BLaER1 (cell line): ENCODE measurements around the gene SLC1A7.

Experiments used
- H3K27ac ChIP-seq: shearing (Covaris generic); formaldehyde crosslinking; 2 replicates; pipeline ENCODE4 v1.8.1; 2022
- H3K27me3 ChIP-seq: shearing (Covaris generic); formaldehyde crosslinking; 2 replicates; pipeline ENCODE4 v1.8.1; 2022
- H3K36me3 ChIP-seq: shearing (Covaris generic); formaldehyde crosslinking; 2 replicates; pipeline ENCODE4 v1.8.1; 2022
- H3K4me1 ChIP-seq: shearing (Covaris generic); formaldehyde crosslinking; 2 replicates; pipeline ENCODE4 v1.8.1; 2022
- H3K4me2 ChIP-seq: shearing (Covaris generic); formaldehyde crosslinking; 2 replicates; pipeline ENCODE4 v1.8.1; 2022
- H3K4me3 ChIP-seq: shearing (Covaris generic); formaldehyde crosslinking; 2 replicates; pipeline ENCODE4 v1.8.1; 2022
- H3K9ac ChIP-seq: shearing (Covaris generic); formaldehyde crosslinking; 2 replicates; pipeline ENCODE4 v1.8.1; 2022
- H3K9me3 ChIP-seq: shearing (Covaris generic); formaldehyde crosslinking; 2 replicates; pipeline ENCODE4 v1.8.1; 2022
- H4K20me1 ChIP-seq: shearing (Covaris generic); formaldehyde crosslinking; 2 replicates; pipeline ENCODE4 v1.8.1; 2022
- Cebpa-rat ChIP-seq: shearing (Covaris generic); IDR thresholded peaks from 2 replicates; pipeline ENCODE4 v1.8.1; 2022

SLC1A7 gene

GRCh38 chr1:53162621-53163020, 20.2 kb upstream of the SLC1A7 start:
- Histone ChIP-seq H3K27ac (no peak overlapping the region), H3K36me3 (no peaks in the 10 kb centered on the region), H3K4me2 (no peak overlapping the region)

GRCh38 chr1:53160924-53161378, 18.5 kb upstream of the SLC1A7 start:
- no peaks in the 10 kb centered on the region for H3K36me3 ChIP-seq
- H3K4me1 ChIP-seq = no peaks in the 10 kb centered on the region
- no peaks in the 10 kb centered on the region for H3K9me3 ChIP-seq
- H3K4me3 ChIP-seq = no peak overlapping the region
- H3K9ac ChIP-seq = no peak overlapping the region
- H4K20me1 ChIP-seq = no peaks in the 10 kb centered on the region
- no peaks in the 10 kb centered on the region for H3K27me3 ChIP-seq
- no peak overlapping the region for H3K27ac ChIP-seq
- TF ChIP-seq Cebpa-rat = no peak
- H3K4me2 ChIP-seq = no peak overlapping the region

More at GRCh38 chr1:53162621-53163020, 20.2 kb upstream of the SLC1A7 start:
- no peak for TF ChIP-seq Cebpa-rat
- no peaks in the 10 kb centered on the region for H3K9me3 ChIP-seq
- H3K9ac ChIP-seq = no peak overlapping the region
- H3K27me3 ChIP-seq = no peaks in the 10 kb centered on the region
- H3K4me3 ChIP-seq = no peak overlapping the region
- H3K4me1 ChIP-seq = no peaks in the 10 kb centered on the region
- no peaks in the 10 kb centered on the region for H4K20me1 ChIP-seq

GRCh38 chr1:53158900-53159299, 16.5 kb upstream of the SLC1A7 start:
- H3K36me3 ChIP-seq = no peaks in the 10 kb centered on the region
- no peak for TF ChIP-seq Cebpa-rat
- H3K27me3 ChIP-seq = no peaks in the 10 kb centered on the region
- no peaks in the 10 kb centered on the region for H3K9me3 ChIP-seq
- H3K27ac ChIP-seq = no peak overlapping the region
- no peak overlapping the region for H3K9ac ChIP-seq
- H4K20me1 ChIP-seq = no peaks in the 10 kb centered on the region
- no peaks in the 10 kb centered on the region for H3K4me1 ChIP-seq
- H3K4me2 ChIP-seq = no peak overlapping the region
- no peak overlapping the region for H3K4me3 ChIP-seq

- Histone ChIP-seq H3K27me3 (no peaks in the 10 kb centered on the region), H3K4me3 (no peak overlapping the region), H4K20me1 (no peaks in the 10 kb centered on the region), H3K36me3 (no peaks in the 10 kb centered on the region), H3K4me1 (no peaks in the 10 kb centered on the region), H3K9ac (no peak overlapping the region), H3K9me3 (no peaks in the 10 kb centered on the region), H3K27ac (no peak overlapping the region), H3K4me2 (no peak overlapping the region)
- TF ChIP-seq Cebpa-rat = no peak
Measured at GRCh38 chr1:53156783-53157182, 14.3 kb upstream of the SLC1A7 start.

DNA sequence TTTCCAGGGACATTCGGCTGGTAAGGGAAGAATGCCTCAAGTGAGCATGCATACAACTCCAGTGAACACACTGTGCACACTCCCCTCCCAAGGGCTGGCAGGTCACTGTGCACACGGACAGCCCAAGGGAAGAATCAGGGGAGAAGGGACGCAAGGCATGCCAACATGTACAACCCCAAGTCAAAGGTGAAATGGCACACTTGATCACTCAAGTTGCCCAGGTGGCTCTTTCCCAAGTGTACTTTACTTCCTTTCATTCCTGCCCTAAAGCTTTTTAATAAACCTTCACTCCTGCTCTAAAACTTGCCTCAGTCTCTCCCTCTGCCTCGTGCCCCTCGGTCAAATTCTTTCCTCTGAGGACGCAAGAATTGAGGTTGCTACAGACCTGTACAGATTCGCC, 13.5 kb upstream of the SLC1A7 start:
- Histone ChIP-seq H3K4me2 (no peak overlapping the region), H3K27me3 (no peaks in the 10 kb centered on the region), H3K4me1 (no peaks in the 10 kb centered on the region), H3K9me3 (no peaks in the 10 kb centered on the region), H3K36me3 (no peaks in the 10 kb centered on the region), H3K9ac (no peak overlapping the region), H3K27ac (no peak overlapping the region), H3K4me3 (no peak overlapping the region), H4K20me1 (no peaks in the 10 kb centered on the region)
- no peak for TF ChIP-seq Cebpa-rat

DNA sequence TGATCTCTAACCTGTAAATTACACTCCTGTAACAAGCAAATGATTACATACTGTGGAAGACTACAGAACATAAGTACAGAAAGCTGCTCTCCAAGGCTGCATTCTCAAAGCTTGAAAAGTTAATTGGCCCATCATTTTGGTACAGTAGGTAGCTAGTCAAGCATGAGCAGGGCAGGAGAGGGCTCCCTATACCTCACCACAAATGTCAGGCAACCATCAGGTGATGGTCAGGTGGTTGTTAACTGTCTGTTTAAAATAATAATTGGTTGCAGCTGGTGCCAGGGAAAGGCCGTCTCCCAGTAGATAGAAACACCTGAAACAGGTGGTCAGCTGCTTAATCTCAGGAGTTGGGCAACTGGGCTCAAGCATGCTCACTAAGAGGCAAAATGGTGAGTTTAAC, 13.1 kb upstream of the SLC1A7 start:
- Histone ChIP-seq H3K4me1 (no peaks in the 10 kb centered on the region), H4K20me1 (no peaks in the 10 kb centered on the region), H3K4me2 (no peak overlapping the region), H3K27ac (no peak overlapping the region), H3K9ac (no peak overlapping the region), H3K36me3 (no peaks in the 10 kb centered on the region), H3K9me3 (no peaks in the 10 kb centered on the region), H3K4me3 (no peak overlapping the region), H3K27me3 (no peaks in the 10 kb centered on the region)
- TF ChIP-seq Cebpa-rat = no peak

GRCh38 chr1:53154859-53155438, 12.5 kb upstream of the SLC1A7 start:
- Histone ChIP-seq H3K4me1 (no peaks in the 10 kb centered on the region), H3K9me3 (no peaks in the 10 kb centered on the region), H3K27ac (no peak overlapping the region), H4K20me1 (no peaks in the 10 kb centered on the region), H3K9ac (no peak overlapping the region), H3K27me3 (no peaks in the 10 kb centered on the region), H3K36me3 (no peaks in the 10 kb centered on the region), H3K4me3 (no peak overlapping the region), H3K4me2 (no peak overlapping the region)
- no peak for TF ChIP-seq Cebpa-rat

GRCh38 chr1:53153752-53154151, 11.3 kb upstream of the SLC1A7 start:
- H4K20me1 ChIP-seq = no peaks in the 10 kb centered on the region
- no peak overlapping the region for H3K4me3 ChIP-seq
- H3K4me2 ChIP-seq = no peak overlapping the region
- no peak overlapping the region for H3K9ac ChIP-seq
- H3K9me3 ChIP-seq = no peaks in the 10 kb centered on the region
- H3K36me3 ChIP-seq = no peaks in the 10 kb centered on the region
- no peaks in the 10 kb centered on the region for H3K4me1 ChIP-seq
- no peaks in the 10 kb centered on the region for H3K27me3 ChIP-seq
- no peak for TF ChIP-seq Cebpa-rat
- H3K27ac ChIP-seq = no peak overlapping the region

GRCh38 chr1:53148123-53148522, 5.7 kb upstream of the SLC1A7 start:
- H3K27me3 ChIP-seq = no peaks in the 10 kb centered on the region
- no peaks in the 10 kb centered on the region for H4K20me1 ChIP-seq
- no peaks in the 10 kb centered on the region for H3K36me3 ChIP-seq
- H3K9ac ChIP-seq = no peak overlapping the region
- no peak overlapping the region for H3K4me3 ChIP-seq
- H3K4me1 ChIP-seq = 0 out of 2 replicates have a peak, but pooled peaks cover 6% of the 10 kb centered on the region
- H3K4me2 ChIP-seq = no peak overlapping the region
- no peak overlapping the region for H3K27ac ChIP-seq
- TF ChIP-seq Cebpa-rat = no peak
- no peaks in the 10 kb centered on the region for H3K9me3 ChIP-seq

DNA sequence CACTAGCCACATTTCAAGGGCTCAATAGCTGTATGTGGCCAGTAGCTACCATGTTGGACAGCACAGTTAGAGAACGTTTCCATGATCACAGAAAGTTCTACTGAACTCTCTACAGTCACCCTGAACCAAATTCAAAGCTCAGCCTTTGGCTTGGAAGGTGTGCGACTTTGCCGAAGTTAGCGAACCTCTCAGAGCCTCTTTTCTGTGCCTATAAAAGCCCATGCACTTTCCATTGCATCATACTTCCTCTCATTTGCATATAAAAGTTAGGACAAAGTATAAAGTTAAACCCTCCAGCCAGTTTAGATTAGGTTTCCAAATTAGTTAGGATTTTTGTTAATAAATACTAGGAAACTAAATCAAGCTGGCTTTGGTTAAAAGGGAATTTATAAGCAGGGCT, 4.7 kb upstream of the SLC1A7 start:
- Histone ChIP-seq H3K9me3 (no peaks in the 10 kb centered on the region), H3K27me3 (no peaks in the 10 kb centered on the region), H3K36me3 (no peaks in the 10 kb centered on the region), H3K27ac (no peak overlapping the region), H3K4me1 (0 out of 2 replicates have a peak, but pooled peaks cover 6% of the 10 kb centered on the region), H3K4me3 (no peak overlapping the region), H3K9ac (no peak overlapping the region), H4K20me1 (no peaks in the 10 kb centered on the region), H3K4me2 (no peak overlapping the region)
- TF ChIP-seq Cebpa-rat = no peak
